Forelimb muscle (tissue), 1 donor: ENCODE data around the gene RNF112. TPM values are rescaled to one million over a fixed set of nuclear protein-coding genes. Genes with fewer than 3 reads are reported as not detected.
"Not testable (repeated sequence)": the region's sequence is repeated elsewhere in the genome, so short reads cannot be mapped to it uniquely, and the experiment has no call there.

Experiments
- DNase-seq: peaks from one replicate; pipeline ENCODE4 v3.0.0-alpha.2; 2013; ENCODE audit warnings: low read depth
- polyA plus RNA-seq: library from polyadenylated mRNA; unstranded; fragments of 120-200 nt; gene quantifications from one replicate; pipeline ENCODE4 v1.2.1, GENCODE V29; 2013; ENCODE audit not compliant: insufficient read length

Gene RNF112
- polyA plus RNA-seq, 1 donor: 3.5 TPM

DNA sequence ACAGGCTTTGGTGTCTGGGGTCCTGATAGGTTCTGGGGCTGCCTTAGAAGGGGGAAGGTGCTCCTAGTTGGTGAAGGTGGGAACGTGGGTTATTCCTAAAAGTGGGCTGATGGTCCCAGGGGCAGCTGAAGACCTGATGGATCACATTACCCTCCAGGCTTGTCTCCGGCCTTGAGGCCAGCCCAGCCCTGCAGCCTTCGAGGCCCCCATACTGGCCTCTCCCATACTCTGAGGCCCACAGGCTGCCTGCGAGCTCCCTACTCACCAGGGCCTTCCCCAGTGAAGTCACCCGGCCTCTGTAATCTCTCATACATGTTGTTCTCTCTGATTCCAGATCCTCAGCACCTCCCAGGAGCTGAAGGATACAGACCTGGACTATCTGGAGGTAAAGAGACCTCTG, 2.7 kb downstream of the RNF112 start:
- no peak for DNase-seq

DNA sequence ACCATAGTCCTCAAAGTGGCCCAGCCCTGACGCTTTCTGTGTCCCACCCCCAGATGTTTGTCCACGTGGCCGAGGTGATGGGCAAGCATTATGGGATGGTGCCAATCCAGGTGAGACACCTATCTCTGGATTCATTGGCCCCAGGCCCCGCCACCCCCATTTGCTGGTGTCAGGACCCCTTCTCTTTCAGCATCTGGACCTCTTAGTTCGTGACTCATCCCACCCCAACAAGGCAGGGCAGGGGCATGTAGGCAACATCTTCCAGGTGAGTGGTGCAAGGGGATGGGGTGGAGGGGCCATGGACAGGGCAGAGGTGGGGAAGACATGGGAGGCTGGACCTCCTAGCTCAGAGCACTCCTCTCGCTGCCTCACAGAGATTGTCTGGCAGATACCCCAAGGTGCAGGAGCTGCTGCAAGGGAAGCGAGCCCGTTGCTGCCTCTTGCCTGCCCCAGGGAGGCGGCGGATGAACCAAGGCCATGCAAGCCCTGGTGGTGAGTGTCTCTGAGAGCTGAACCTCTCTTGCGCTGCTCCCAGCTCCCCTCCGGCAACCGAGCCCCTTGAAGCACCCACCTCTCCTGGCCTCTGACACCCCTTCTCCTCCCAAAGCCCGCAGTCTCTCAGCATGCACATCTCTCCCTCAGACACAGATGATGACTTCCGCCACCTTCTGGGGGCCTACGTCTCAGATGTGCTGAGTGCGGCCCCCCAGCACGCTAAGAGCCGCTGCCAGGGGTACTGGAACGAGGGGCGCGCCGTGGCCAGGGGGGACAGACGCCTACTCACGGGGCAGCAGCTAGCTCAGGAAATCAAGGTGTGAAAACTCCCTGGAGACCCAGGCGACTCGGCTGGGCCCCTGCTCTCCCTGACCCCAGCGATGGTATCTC, 3.6 kb downstream of the RNF112 start:
- DNase-seq: no peak

DNA sequence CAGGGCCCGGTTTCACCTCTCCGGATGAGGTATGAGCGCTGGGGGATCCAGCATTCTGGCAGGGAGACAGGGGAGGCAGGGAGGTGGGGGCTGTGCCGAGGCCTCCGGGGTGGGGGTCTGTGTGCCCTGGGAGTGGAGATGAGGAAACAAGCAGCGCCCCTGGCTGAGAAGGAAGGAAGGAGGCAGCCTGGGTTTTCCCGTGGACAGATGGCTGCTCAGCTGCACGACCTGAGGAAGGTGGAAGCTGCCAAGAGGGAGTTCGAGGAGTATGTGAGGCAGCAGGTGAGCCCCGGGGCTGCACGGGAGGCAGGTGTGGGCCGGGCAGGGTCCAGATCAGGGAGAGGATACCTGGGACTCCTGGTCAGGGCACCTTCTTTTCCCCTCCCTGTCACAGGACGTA, 4.3 kb downstream of the RNF112 start:
- no peak for DNase-seq

DNA sequence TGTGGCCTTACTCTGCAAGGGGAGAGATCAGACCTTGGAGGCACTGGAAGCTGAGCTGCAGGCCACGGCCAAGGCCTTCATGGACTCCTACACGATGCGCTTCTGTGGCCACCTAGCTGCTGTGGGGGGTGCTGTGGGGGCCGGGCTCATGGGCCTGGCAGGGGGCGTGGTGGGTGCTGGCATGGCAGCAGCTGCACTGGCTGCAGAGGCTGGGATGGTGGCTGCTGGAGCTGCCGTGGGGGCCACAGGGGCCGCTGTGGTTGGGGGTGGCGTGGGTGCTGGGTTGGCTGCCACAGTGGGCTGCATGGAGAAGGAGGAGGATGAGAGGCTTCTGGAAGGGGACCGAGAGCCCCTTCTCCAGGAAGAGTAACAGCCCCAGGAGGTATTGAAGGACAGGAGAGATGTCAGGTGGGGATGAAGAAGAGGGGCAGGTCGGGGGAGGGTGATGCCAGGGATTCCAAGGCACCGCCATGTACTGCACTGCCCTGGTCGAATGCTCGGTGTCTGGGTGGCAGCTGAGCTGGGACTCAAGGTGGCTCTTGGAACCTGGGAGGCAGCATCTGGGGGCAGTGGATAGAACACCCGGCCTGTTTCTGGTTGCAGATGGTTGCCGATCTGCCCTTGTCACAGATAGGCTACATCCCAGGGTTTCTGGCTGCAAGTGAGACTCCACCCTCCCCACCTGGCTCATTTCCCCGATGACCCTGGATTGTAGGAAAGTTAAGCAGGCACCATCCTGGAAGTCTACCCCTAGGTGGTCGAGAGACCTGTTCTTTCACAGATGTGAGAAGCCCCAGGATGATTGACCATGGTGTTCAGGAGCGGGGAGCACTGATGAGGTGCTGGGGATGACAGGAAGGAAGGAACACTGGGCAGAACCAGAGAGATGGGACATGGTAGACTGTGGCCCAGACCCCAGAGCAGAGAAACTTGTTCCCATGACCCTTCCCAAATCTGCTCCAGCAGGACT, 5.1 kb downstream of the RNF112 start:
- DNase-seq: no peak

DNA sequence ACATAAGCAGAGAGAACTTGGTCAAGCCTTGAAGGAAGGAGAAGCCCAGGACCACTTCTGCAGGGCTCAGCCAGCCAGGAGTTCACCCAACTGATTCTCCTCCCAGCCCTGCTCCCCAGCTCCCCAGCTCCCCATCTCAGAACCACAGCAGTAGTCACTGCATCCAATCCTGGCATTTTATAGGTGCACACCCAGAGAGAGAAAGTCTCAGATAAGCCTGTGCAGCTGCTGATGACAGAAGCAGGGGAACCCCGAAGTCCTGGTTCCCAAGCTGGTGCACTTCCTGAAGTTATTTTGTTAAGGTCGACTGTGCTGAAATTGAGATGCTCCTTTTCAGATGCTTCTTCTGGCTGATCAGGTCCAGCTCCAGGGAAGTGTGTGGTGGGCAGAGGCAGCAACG, 6.6 kb downstream of the RNF112 start:
- DNase-seq: no peak

DNA sequence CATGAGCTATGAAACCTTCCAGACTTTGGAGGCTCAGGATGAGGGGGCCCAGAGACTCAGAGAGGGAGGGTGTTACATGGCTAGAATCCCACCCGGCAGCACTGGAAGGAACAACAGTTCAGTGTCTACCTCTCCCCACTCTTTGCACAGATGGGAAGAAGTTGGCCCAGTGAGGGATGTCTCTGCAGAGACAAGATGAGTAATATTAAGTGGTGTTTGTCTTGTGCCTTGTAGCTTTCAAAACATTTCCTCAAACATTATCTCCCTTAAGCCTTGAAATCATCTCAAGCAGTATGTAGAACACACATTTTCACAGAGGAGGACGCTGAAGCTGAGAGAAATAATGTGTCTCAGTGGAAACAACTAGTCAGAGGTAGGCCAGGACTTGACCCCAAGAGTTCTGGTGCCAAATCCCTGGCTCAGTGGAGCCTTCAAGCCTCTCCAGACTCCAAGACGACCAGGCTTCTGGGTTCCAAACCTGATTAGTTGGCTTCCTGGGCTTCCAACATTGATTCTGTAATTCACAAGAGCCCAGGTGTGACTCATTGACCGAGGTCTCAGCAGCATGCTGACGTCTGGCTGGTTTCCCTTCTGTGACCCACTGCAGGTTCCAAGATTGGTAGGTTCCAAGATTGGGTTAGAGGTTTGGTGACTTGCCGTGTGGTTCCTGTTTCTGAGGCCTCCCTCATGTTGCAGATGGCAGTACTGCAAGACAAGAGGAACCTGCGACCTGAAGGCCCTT, 7.4 kb downstream of the RNF112 start:
- DNase-seq: no peak

DNA sequence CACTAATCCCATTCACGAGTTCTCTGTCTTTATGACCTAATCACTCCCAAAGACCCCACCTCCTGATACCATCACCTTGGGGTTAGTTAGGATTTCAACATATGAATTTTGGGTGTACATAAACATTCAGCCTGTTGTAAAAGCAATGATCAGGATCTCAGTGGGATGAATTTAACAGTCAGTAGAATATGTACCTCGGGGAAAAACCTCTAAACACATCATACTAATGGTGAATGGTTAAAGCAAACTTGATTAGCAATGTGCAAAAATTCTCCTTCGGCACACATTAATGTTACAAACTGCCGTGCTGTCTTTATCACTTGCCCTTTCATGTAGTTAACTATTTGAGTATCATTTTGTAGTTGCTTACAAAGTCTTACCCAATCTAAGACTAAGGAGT, 10.2 kb downstream of the RNF112 start:
- DNase-seq: no peak

DNA sequence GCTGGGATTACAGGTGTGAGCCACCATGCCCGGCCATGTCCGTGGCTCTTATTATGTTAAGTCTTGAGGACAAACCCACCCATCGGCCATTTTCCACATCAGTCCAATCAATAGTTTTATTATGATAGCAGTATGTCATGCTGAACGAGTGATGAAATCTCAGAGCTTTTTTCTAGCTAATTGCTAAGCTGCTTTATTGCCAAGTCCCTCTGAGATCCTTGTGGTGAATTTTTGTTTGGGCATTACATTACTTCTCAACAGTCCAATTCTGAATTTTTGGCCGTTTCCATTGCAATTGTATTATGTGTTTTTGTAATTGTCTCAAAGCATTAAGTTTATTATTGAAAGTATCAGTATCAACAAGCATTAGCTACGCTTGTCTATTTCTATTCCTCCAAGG, 10.9 kb downstream of the RNF112 start:
- no peak for DNase-seq

DNA sequence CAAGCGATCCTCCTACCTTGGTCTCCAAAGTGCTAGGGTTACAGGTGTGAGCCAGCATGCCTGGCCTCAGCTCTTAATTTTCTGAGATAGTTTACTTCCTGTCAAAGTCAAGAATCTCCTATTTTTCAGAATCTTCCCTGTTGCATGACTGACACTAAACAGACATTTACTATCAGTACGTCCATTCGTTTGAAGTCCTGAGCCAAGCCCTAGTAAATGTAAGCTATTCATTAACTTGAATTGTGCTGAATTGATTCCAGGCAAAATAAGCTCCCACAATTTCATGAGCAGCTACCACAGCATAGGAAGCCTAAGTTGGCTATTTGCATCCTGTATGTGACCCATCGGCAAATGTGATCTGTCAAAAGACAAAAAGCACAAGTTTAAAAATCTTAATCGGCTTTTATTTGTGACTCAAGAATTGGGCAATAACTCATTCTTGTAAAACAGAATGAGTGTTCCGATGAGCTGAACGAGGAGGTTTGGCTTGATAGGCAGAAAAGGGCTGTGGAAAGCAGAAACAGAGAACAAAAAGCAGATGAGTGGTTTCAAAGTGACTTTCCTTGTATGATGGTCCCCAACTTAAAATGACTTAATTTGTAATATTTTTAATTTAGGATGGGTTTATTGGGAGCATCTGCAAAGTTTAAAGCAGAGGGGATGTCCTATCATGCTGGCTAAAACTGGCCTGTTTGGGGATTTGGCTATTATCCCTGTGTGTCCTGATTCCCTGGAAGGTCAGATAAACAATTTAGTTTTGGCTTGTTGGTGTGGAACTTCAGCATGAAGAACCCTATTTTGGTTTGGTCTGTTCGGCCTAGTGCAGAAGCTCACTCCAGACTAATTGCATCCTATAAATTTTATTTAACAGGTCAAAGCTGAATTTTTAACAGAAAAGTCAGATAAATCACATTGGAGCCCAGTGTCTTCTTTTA, 14.2 kb downstream of the RNF112 start:
- DNase-seq: no peak

DNA sequence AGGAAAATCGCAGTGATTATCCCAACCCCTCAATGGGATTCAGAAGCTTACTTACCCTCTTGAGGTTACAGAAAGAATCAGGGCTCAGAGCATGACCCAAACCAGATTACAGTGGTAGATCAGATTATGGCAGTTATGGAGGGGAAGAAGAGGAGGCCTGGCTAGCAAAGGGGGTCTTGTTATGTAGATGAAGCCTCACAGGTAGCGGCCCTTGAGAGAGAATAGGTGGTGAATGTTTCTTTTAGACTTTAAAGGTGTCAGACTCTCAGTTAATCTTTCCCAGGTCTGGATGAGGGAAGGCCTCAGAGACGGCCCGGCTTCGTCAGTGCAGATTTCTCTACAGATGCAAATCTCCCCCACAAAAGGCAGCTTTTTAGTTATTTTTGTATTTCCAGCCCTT, 15.6 kb downstream of the RNF112 start:
- DNase-seq: no peak

DNA sequence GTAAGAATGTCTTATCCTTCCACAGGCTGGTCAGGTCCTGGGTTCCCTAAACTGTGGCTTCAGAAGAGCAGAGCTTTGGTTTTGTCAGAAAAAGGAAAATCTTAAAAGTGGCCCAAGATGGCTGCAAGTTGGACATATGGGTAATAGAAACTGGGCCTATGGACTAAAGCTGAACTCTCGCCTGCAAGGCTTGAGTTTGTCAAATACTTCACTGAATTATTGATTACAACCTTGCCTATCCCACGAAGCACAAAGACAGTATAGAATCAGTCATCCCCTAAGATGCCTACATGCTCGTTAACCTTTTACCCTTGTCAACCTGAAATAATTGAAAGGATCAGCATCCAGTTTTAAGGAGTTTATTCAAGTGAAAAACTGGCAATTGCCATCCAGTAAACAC, 20.7 kb downstream of the RNF112 start:
- no peak for DNase-seq

DNA sequence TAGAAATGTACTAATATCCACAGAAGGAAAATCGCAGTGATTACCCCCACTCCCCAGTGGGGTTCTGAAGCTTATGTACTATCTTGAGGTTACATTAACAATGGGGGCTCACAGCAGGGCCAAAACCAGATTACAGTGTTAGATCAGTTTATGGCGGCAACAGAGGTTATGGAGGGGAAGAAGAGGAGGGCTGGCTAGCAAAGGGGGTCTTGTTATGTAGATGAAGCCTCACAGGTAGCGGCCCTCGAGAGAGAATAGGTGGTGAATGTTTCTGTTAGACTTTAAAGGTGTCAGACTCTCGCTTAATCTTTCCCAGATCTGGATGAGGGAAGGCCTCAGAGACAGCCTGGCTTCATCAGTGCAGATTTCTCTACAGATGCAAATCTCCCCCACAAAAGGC, 22.2 kb downstream of the RNF112 start:
- no peak for DNase-seq

DNA sequence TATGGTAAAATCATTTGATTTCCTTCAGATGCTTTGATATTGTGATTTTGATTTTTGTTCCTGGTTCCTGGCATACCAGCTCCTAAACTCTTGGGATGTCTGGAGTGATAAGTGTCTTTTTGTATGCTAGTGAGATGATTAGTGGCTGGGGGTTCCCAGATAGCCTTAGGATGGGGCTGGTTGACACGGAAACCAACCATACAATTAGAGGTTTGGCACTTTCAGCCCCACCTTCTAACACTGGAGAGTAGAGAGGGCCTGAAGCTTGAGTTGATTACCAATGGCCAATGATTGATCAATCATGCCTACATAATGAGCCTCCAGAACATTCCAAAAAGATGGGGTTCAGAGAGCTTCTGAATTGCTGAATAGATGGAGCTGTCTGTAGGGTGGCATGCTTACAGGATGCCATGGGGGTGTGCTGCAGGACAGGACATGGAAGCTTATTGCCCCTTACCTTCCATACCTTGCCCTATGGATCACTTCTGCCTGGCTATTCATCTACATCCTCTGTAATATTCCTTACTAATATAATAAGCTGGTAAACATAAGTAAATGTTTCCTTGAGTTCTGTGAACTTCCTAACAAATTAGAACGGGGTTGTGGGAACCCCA, 22.8 kb downstream of the RNF112 start:
- DNase-seq: no peak

DNA sequence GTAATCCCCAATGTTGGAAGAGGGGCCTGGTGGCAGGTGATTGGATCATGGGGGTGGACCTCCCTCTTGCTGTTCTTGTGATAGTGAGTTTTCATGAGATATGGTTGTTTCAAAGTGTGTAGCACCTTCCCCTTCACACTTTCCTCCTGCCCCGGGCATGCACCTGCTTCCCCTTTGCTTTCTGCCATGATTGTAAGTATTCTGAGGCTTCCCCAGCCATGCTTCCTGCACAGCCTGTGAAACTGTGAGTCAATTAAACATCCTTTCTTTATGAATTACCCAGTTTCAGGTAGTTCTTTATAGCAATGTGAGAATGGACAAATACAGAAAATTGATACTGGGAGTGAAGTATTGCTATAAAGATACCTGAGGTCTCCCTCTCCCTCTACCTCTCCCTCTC, 29.4 kb downstream of the RNF112 start:
- no peak for DNase-seq

DNA sequence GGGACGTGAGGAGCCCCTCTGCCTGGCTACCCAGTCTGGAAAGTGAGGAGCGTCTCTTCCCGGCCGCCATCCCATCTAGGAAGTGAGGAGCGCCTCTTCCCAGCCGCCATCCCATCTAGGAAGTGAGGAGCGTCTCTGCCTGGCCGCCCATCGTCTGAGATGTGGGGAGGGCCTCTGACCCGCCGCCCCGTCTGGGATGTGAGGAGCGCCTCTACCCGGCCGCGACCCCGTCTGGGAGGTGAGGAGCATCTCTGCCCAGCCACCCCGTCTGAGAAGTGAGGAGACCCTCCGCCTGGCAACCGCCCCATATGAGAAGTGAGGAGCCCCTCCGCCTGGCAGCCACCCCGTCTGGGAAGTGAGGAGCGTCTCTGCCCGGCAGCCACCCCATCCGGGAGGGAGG, 30.3 kb downstream of the RNF112 start:
- not testable (repeated sequence) for DNase-seq

DNA sequence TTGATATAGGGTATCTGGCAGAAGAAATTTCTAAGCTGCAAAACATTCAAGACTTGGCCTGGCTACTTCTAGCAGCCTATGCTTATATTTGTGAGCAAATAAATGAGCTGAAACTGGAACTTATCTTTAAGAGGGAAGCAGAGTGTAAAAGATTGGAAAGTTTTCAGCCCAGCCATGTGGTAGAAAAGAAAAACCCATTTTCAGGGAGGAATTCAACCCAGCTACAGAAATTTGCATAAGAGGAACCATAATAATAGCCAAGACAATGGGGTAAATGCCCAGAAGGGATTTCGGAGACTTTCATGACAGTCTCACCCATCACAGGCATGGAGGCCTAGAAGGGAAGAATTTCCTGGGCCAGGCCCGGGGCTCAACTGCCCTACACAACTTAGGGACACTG, 31.7 kb downstream of the RNF112 start:
- no peak for DNase-seq

DNA sequence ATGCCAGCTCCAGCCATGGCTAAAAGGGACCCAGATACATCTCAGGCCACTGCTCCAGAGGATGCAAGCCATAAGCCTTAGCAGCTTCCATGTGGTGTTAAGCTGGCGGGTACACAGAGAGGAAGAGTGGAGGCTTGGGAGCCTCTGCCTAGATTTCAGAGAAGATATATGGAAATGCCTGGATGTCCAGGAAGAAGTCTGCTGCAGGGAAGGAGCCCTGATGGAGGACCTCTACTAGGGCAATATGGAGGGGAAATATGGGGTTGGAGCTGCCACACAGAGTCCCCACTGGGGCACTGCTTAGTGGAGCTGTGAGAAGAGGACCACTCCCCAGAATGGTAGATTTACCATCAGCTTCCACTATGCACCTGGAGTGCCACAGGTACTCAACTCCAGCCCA, 32.1 kb downstream of the RNF112 start:
- DNase-seq: no peak

DNA sequence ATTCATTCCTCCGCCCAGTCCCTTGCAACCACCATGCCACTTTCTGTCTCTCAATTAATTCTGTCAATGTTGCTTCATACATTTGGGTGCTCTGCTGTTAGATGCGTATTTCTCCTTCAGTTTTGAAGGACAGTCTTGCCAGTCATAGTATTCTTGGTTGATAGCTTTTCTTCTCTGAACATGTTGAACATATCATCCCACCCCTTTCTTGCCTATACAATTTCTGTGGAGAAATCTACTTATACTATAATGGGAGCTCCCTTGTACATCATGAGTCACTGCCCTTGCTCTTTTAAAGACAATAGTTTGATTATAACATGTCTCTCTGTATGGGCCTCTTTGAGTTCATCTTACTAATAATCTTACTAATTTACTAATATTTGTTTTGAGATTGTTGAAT, 34.1 kb downstream of the RNF112 start:
- DNase-seq: no peak

DNA sequence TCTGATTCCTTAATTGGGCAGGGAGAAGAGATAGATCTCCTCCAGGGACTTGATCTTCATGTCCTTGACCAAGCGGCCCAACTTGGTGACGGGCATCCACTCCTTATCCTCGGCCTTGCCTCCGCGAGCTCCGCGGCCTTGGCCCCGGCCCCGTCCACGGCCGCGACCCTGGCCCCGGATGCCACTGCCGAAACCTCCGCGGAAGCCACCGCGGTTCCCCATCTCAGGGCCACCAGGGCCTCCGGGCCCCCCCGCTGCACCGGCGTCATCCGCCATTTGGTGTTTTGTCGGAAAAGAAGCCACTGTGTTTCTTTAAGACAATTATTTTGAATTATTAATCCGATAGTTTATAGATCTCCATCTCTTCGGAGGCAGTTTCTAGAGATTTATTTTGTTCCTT, 35.5 kb downstream of the RNF112 start:
- DNase-seq: not testable (repeated sequence)

DNA sequence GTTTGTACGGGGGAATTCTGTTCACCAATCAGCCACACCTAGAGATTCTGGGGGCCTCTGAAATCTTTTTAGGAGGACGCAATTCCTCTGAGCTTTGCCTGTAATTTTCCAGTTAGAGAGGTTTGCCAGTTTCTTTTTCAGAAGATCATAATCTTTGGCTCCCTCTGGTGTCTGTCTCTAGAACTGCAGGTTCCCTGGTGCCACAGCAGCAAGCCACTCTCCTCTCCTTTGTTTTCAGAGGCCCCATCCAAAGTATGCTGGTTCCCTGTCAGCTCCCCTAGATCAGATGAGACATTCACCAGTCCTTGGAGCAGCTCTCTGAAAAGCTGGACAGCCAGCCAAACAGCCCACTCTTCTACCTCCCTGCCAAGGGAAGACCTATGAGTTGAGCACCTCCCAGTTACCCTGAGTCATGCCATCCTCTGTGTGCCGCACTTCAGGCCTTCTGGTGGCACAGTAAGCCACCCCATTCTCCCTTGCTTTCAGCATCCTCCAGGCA, 36.1 kb downstream of the RNF112 start:
- peak; percentile 77 for DNase-seq
